IPS-NIHi7 (cell line): ENCODE results near the gene ATP6AP1.
"Not testable (repeated sequence)": the region's sequence is repeated elsewhere in the genome, so short reads cannot be mapped to it uniquely, and the experiment has no call there.

Source experiments
- DNase-seq: peaks from one replicate; pipeline ENCODE4 v3.0.0; 2012; ENCODE audit warnings: mixed read lengths; ENCODE audit errors: extremely low spot score

Gene ATP6AP1

GRCh38 chrX:154428176-154429171 is at the start of gene ATP6AP1:
ATP6AP1 (plus strand) TSS chrX:154428677; CDS start chrX:154428693, 16 bp downstream.
- peak; percentile 83 for DNase-seq

- DNase-seq, result peak; percentile 72
These were observed 49.5 kb upstream of the ATP6AP1 start, which contains the start of gene EMD for GRCh38 chrX:154378799-154379568. EMD (plus strand) TSS chrX:154379295; CDS start chrX:154379485, 190 bp downstream.

GRCh38 chrX:154379569-154379951 is 48.9 kb upstream of the ATP6AP1 start:
- no peak for DNase-seq

GRCh38 chrX:154380153-154380552 is 48.3 kb upstream of the ATP6AP1 start:
- no peak for DNase-seq

GRCh38 chrX:154380787-154381186 is 47.7 kb upstream of the ATP6AP1 start:
- no peak for DNase-seq

GRCh38 chrX:154381271-154381670 is 47.2 kb upstream of the ATP6AP1 start:
- no peak for DNase-seq

- no peak for DNase-seq
These were observed 45.9 kb upstream of the ATP6AP1 start for GRCh38 chrX:154382483-154383069.

- DNase-seq, result no peak
These were observed 44.9 kb upstream of the ATP6AP1 start for GRCh38 chrX:154383359-154384283.

- DNase-seq, result no peak
These were observed 44.1 kb upstream of the ATP6AP1 start for GRCh38 chrX:154384284-154384892.

GRCh38 chrX:154388094-154388493 is 40.4 kb upstream of the ATP6AP1 start:
- DNase-seq, result not testable (repeated sequence)

- DNase-seq, result not testable (repeated sequence)
These were observed 39.8 kb upstream of the ATP6AP1 start for GRCh38 chrX:154388649-154389048.

- not testable (repeated sequence) for DNase-seq
These were observed 38.4 kb upstream of the ATP6AP1 start for GRCh38 chrX:154389812-154390747.

GRCh38 chrX:154396363-154396762 is 32.1 kb upstream of the ATP6AP1 start:
- not testable (repeated sequence) for DNase-seq

GRCh38 chrX:154396973-154397887 is 31.2 kb upstream of the ATP6AP1 start:
- peak; percentile 23 for DNase-seq

- peak; percentile 87 for DNase-seq
These were observed 30.4 kb upstream of the ATP6AP1 start, which contains the start of gene RPL10 for GRCh38 chrX:154397888-154398667. RPL10 (plus strand) TSS chrX:154398377; CDS start chrX:154398520, 143 bp downstream.

- peak; percentile 17 for DNase-seq
These were observed 29.6 kb upstream of the ATP6AP1 start for GRCh38 chrX:154398668-154399526.
